Dedifferentiated amniotic fluid mesenchymal stem cell (primary cell): ENCODE results near the gene NDRG4.

Source experiments
- DNase-seq: peaks from one replicate; pipeline ENCODE4 v3.0.0-alpha.2; 2016; ENCODE audit errors: extremely low spot score

NDRG4 gene

GRCh38 chr16:58493756-58494431 is 6.0 kb upstream of the NDRG4 start:
- DNase-seq, result no peak

GRCh38 chr16:58494981-58495520 is 4.9 kb upstream of the NDRG4 start:
- peak; percentile 91 for DNase-seq

GRCh38 chr16:58495521-58496331 is 4.2 kb upstream of the NDRG4 start:
- DNase-seq, result no peak

- DNase-seq, result no peak
These were observed 2.5 kb upstream of the NDRG4 start for GRCh38 chr16:58497468-58497867.

- DNase-seq, result no peak
These were observed 2.0 kb upstream of the NDRG4 start for GRCh38 chr16:58497935-58498334.

- DNase-seq, result no peak
These were observed 1.4 kb upstream of the NDRG4 start for GRCh38 chr16:58498341-58499091.

- no peak for DNase-seq
These were observed 841 bp upstream of the NDRG4 start for GRCh38 chr16:58499092-58499511.

GRCh38 chr16:58500430-58501241 is 693 bp downstream of the NDRG4 start:
- no peak for DNase-seq

GRCh38 chr16:58501242-58502131 is 1.5 kb downstream of the NDRG4 start:
- DNase-seq, result no peak

GRCh38 chr16:58502217-58502921 is 2.4 kb downstream of the NDRG4 start:
- DNase-seq, result no peak

- DNase-seq, result no peak
These were observed 3.4 kb downstream of the NDRG4 start for GRCh38 chr16:58503166-58503862.

- DNase-seq, result no peak
These were observed 4.1 kb downstream of the NDRG4 start for GRCh38 chr16:58503863-58504688.

- no peak for DNase-seq
These were observed 6.6 kb downstream of the NDRG4 start for GRCh38 chr16:58506241-58507194.

GRCh38 chr16:58507195-58507962 is 7.4 kb downstream of the NDRG4 start:
- DNase-seq, result no peak

- no peak for DNase-seq
These were observed 8.2 kb downstream of the NDRG4 start for GRCh38 chr16:58507963-58508670.
